Posterior cingulate gyrus (tissue), 11 donors: ENCODE results near the gene YWHAG.
A peak's percentile ranks its signal among the peaks of the same experiment; 100 is the strongest.
"Not testable (repeated sequence)": the region's sequence is repeated elsewhere in the genome, so short reads cannot be mapped to it uniquely, and the experiment has no call there.

Source experiments
- DNase-seq, 10 donors: peaks; one replicate each; pipeline versions ENCODE4 v3.0.0 to v3.0.0-alpha.2; 2020 to 2021; ENCODE audit warnings: mixed read lengths in 3 of 10
- intact Hi-C: fragments of 100-400 bp; cut with DNase I; formaldehyde crosslinking; loops from one replicate; pipeline ENCODE4 v1.15.1; 2023

Gene YWHAG

GRCh38 chr7:76303202-76304147 is 55.3 kb downstream of the YWHAG start:
- DNase-seq: peak in 9 of 10 donors; percentile 44 to 90 (median 63)
- intact Hi-C loops: no loop called here

- intact Hi-C loops: no loop called here
- peak; percentile 56 to 98 (median 75) for DNase-seq
Observed at GRCh38 chr7:76302347-76303201, 56.2 kb downstream of the YWHAG start, which contains the start of gene HSPB1. Gene HSPB1 (plus strand): TSS chr7:76302673. CDS start chr7:76302713, 40 bp downstream.

GRCh38 chr7:76301000-76301399 is 57.8 kb downstream of the YWHAG start:
- no peak for DNase-seq
- intact Hi-C loops: no loop called here

GRCh38 chr7:76300166-76300731 is 58.5 kb downstream of the YWHAG start:
- no peak for DNase-seq
- intact Hi-C loops: no loop called here

GRCh38 chr7:76296743-76297740 is 61.7 kb downstream of the YWHAG start:
- intact Hi-C loops: no loop called here
- peak in 1 of 10 donors; percentile 43 for DNase-seq

GRCh38 chr7:76294344-76295024 is 64.3 kb downstream of the YWHAG start:
- intact Hi-C loops: no loop called here
- peak; percentile 88 to 99 (median 96) for DNase-seq

- DNase-seq: no peak
- intact Hi-C loops: no loop called here
Observed at GRCh38 chr7:76293407-76293901, 65.3 kb downstream of the YWHAG start.

- DNase-seq, intact Hi-C loops: not testable (repeated sequence)
Observed at GRCh38 chr7:76292911-76293310, 65.9 kb downstream of the YWHAG start.

GRCh38 chr7:76292213-76292573 is 66.6 kb downstream of the YWHAG start:
- no peak for DNase-seq
- intact Hi-C loops: no loop called here

GRCh38 chr7:76291351-76292212 is 67.2 kb downstream of the YWHAG start:
- intact Hi-C loops: loop anchor here (1.0 to 2.0 kb wide), 2 partner anchors 23 to 67 kb away; partner anchors contain the start of gene YWHAG
- peak; percentile 80 to 98 (median 93) for DNase-seq

GRCh38 chr7:76290847-76291350 is 67.9 kb downstream of the YWHAG start:
- not testable (repeated sequence) for DNase-seq
- intact Hi-C loops: loop anchor here (1.0 to 2.0 kb wide), 2 partner anchors 23 to 68 kb away; partner anchors contain the start of gene YWHAG

GRCh38 chr7:76286842-76287403 is 71.9 kb downstream of the YWHAG start:
- intact Hi-C loops: no loop called here
- DNase-seq: no peak

- intact Hi-C loops: no loop called here
- no peak for DNase-seq
Observed at GRCh38 chr7:76285604-76286374, 73.0 kb downstream of the YWHAG start.

- no peak for DNase-seq
Observed at GRCh38 chr7:76283254-76284159, 75.3 kb downstream of the YWHAG start.

More at GRCh38 chr7:76283254-76284159, 75.3 kb downstream of the YWHAG start:
- intact Hi-C loops: no loop called here
